IMR-90 (cell line): ENCODE measurements around the gene FN1. TPM values are rescaled to one million over a fixed set of nuclear protein-coding genes. Genes with fewer than 3 reads are reported as not detected.
A peak's percentile ranks its signal among the peaks of the same experiment; 100 is the strongest.

Experiments
- ATAC-seq: fragments of 200-7000 bp; cut with Tn5 transposase; 2 replicates; pipeline ENCODE4 v1.9.1; 2020; ENCODE audit warnings: low read depth, mild to moderate bottlenecking, moderate library complexity
- BruUV-seq: library from RNA; stranded (reverse); fragments of 400-500 nt; replicated peaks from 2 replicates; lab custom pipeline; 2021; lab: Mats Ljungman, UMichigan
- CTCF ChIA-PET: fragments of 300-600 bp; formaldehyde crosslinking; extraction: SDS; loops from one replicate; lab custom pipeline; 2021; ENCODE audit warnings: antibody characterized with exemption; lab: Yijun Ruan, JAX
- POLR2A ChIA-PET: fragments of 300-600 bp; sonication (Branson Sonifier 250); formaldehyde crosslinking; loops from one replicate; lab custom pipeline; 2022; ENCODE audit warnings: antibody characterized with exemption; ENCODE audit not compliant: unreplicated experiment; lab: Charles Lee
- DNase-seq: peaks from one replicate; pipeline ENCODE4 v3.0.0; 2013
- H2AFZ ChIP-seq: replicated peaks from 2 replicates; pipeline ENCODE3; 2013; ENCODE audit warnings: low read length, mild to moderate bottlenecking; ENCODE audit not compliant: poor library complexity
- H2AK5ac ChIP-seq: 2 replicates; pipeline ENCODE4 v1.6.1; 2013; ENCODE audit warnings: low read depth, low read length, inconsistent platforms
- H2AK9ac ChIP-seq: replicated peaks from 2 replicates; pipeline ENCODE3; 2013; ENCODE audit warnings: mild to moderate bottlenecking, low read depth, low read length, moderate library complexity; ENCODE audit not compliant: poor library complexity
- H2BK120ac ChIP-seq: 2 replicates; pipeline ENCODE4 v1.6.1; 2013; ENCODE audit warnings: low read depth, low read length, inconsistent platforms
- H2BK15ac ChIP-seq: 3 replicates; pipeline ENCODE4 v1.6.1; 2013; ENCODE audit warnings: low read depth, low read length, inconsistent platforms
- H2BK20ac ChIP-seq: 2 replicates; pipeline ENCODE4 v1.6.1; 2013; ENCODE audit warnings: low read depth, mild to moderate bottlenecking, inconsistent platforms, low read length, moderate library complexity
- H2BK5ac ChIP-seq: 2 replicates; pipeline ENCODE4 v1.6.1; 2013; ENCODE audit warnings: mild to moderate bottlenecking, low read depth, low read length, inconsistent platforms; ENCODE audit not compliant: poor library complexity, severe bottlenecking
- H3K14ac ChIP-seq: replicated peaks from 2 replicates; pipeline ENCODE4 v1.6.1; 2013; ENCODE audit warnings: low read depth, low read length, inconsistent platforms
- H3K18ac ChIP-seq: 2 replicates; pipeline ENCODE4 v1.6.1; 2013; ENCODE audit warnings: low read depth, low read length, control low read depth
- H3K23ac ChIP-seq: 2 replicates; pipeline ENCODE4 v1.6.1; 2013; ENCODE audit warnings: low read depth, low read length, inconsistent platforms
- H3K27ac ChIP-seq: 2 replicates; pipeline ENCODE4 v1.5.1; 2013; ENCODE audit warnings: mild to moderate bottlenecking, control low read depth, low read length; ENCODE audit not compliant: insufficient read depth
- H3K27me3 ChIP-seq: 2 replicates; pipeline ENCODE4 v1.6.1; 2013; ENCODE audit warnings: low read length; ENCODE audit not compliant: control insufficient read depth, insufficient read depth
- H3K36me3 ChIP-seq: 2 replicates; pipeline ENCODE4 v1.6.1; 2013; ENCODE audit warnings: low read length, mixed read lengths; ENCODE audit not compliant: control insufficient read depth, insufficient read depth
- H3K4ac ChIP-seq: 2 replicates; pipeline ENCODE4 v1.6.1; 2013; ENCODE audit warnings: low read depth, low read length, inconsistent platforms
- H3K4me1 ChIP-seq: 2 replicates; pipeline ENCODE4 v1.6.1; 2013; ENCODE audit warnings: low read length, mixed read lengths; ENCODE audit not compliant: control insufficient read depth, insufficient read depth
- H3K4me2 ChIP-seq: 2 replicates; pipeline ENCODE4 v1.6.1; 2013; ENCODE audit warnings: low read depth, mild to moderate bottlenecking, control low read depth, low read length, moderate library complexity
- H3K4me3 ChIP-seq: 2 replicates; pipeline ENCODE4 v1.5.1; 2013; ENCODE audit warnings: low read depth, mild to moderate bottlenecking, control low read depth, low read length, moderate library complexity; ENCODE audit not compliant: insufficient read depth
- H3K56ac ChIP-seq: 2 replicates; pipeline ENCODE4 v1.6.1; 2013; ENCODE audit warnings: low read length, inconsistent platforms; ENCODE audit not compliant: insufficient read depth; ENCODE audit errors: extremely low read depth
- H3K79me1 ChIP-seq, 2 experiments: 2 replicates each; pipeline ENCODE4 v1.6.1; 2013; ENCODE audit warnings: low read length in 2 of 2, inconsistent platforms in 1 of 2, low read depth in 1 of 2
- H3K9ac ChIP-seq: 2 replicates; pipeline ENCODE4 v1.6.1; 2013; ENCODE audit warnings: low read depth, low read length, control low read depth
- H3K9me1 ChIP-seq: 2 replicates; pipeline ENCODE4 v1.6.1; 2013; ENCODE audit warnings: low read length, inconsistent platforms; ENCODE audit not compliant: insufficient read depth
- H3K9me3 ChIP-seq: 2 replicates; pipeline ENCODE4 v1.6.1; 2013; ENCODE audit warnings: low read length; ENCODE audit not compliant: control insufficient read depth, insufficient read depth
- H4K20me1 ChIP-seq: 2 replicates; pipeline ENCODE4 v1.6.1; 2013; ENCODE audit warnings: low read length, inconsistent platforms; ENCODE audit not compliant: insufficient read depth
- H4K5ac ChIP-seq: 2 replicates; pipeline ENCODE4 v1.6.1; 2013; ENCODE audit warnings: mild to moderate bottlenecking, low read depth, low read length, control low read depth
- H4K8ac ChIP-seq, 2 experiments: 2 replicates each; pipeline ENCODE4 v1.6.1; 2013; ENCODE audit warnings: low read depth in 2 of 2, low read length in 2 of 2, control low read depth in 1 of 2, inconsistent platforms in 1 of 2
- H4K91ac ChIP-seq: 2 replicates; pipeline ENCODE4 v1.6.1; 2013; ENCODE audit warnings: low read depth, low read length, inconsistent platforms; ENCODE audit not compliant: insufficient read depth
- MAZ ChIP-seq: IDR thresholded peaks from 2 replicates; pipeline ENCODE4 v1.6.1; 2012; ENCODE audit warnings: low read depth, mild to moderate bottlenecking, low read length, improper control_type of control experiment, moderate library complexity, borderline replicate concordance
- POLR2A ChIP-seq: IDR thresholded peaks from 2 replicates; pipeline ENCODE4 v1.6.1; 2012; ENCODE audit warnings: mild to moderate bottlenecking, low read depth, low read length
- WGBS, 2 experiments: methylation state at CpG; one replicate each; pipeline versions ENCODE4 v1.1.5 to v1.1.7; 2013; ENCODE audit warnings: missing lambda C conversion rate in 2 of 2; ENCODE audit not compliant: insufficient read length in 1 of 2; ENCODE audit errors: extremely low coverage in 2 of 2; 5-methylcytosine and 5-hydroxymethylcytosine counted together
- dilution Hi-C: fragments of 300-500 bp; cut with HindIII; formaldehyde crosslinking; loops from one replicate; pipeline ENCODE4 v1.14.3; 2018; ENCODE audit warnings: low sequenced_read_pairs; ENCODE audit not compliant: unreplicated experiment
- in situ Hi-C: fragments of 300-500 bp; cut with MboI; formaldehyde crosslinking; loops from 3 replicates; pipeline ENCODE4 v1.14.3; 2019; ENCODE audit warnings: low sequenced_read_pairs, inconsistent platforms, mixed read lengths
- intact Hi-C: fragments of 100-400 bp; cut with micrococcal nuclease; formaldehyde crosslinking; loops from 2 replicates; pipeline ENCODE4 v1.10.0; 2022
- polyA plus RNA-seq, 3 experiments: library from polyadenylated mRNA; depleted of rRNA; stranded (reverse); fragments of >200 nt; gene quantifications; 2 replicates each; pipeline ENCODE4 v1.2.3, GENCODE V29; 2012; ENCODE audit warnings: low replicate concordance in 1 of 3
- total RNA-seq: library from RNA; depleted of rRNA; stranded (reverse); fragments of >200 nt; gene quantifications from 2 replicates; pipeline ENCODE4 v1.2.3, GENCODE V29; 2012

Gene FN1
- total and polyA plus RNA-seq, 2 of the 4 experiments (the other 2 are of a cell fraction) = 8,243 to 13,004 TPM

DNA sequence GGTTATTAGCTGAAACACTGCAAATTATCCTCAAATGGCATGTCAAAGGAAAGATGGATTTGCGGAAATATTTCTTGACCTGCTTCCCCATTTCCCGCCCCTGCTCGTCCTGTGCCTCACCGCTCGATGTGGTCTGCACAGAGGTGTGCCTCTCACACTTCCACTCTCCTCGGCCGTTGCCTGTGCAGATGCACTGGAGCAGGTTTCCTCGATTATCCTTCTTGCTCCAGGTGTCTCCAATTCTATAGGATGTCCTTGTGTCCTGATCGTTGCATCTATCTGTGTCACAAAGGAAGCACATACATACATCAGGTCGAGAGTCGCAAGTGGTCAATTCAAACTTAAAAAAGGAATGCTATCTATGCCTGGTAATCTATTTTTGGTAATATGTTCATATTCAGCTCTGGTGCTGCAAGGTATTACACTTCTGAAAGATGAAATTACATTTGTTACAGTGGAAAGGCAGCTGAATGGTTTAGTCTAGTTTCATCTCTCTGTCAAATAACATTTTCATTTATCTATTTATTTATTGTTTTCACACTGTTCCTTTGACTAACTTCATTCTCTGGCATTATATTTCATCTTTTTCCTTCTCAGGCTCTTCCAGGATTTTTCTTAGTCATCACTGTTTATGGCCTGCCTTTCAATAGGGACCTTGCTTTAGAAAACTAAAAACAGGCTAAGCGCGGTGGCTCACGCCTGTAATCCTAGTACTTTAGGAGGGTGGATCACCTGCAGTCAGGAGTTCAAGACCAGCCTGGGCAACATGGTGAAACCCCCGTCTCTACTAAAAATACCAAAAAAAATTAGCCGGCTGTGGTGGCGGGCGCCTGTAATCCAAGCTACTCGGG is 7.6 kb downstream of the FN1 start:
- no peak overlapping the region; the same call in 1 of the 2 replicates for H3K14ac ChIP-seq
- intact Hi-C loops = no loop called here
- no TSS peak for BruUV-seq

More for the DNA sequence above, 7.6 kb downstream of the FN1 start:
- Histone ChIP-seq H3K4me3 (no peak overlapping the region), H4K91ac (no peak overlapping the region), H3K9ac (no peak overlapping the region), H4K20me1 (peaks cover 17% of the 10 kb centered on the region; the same call in 1 of the 2 replicates), H3K9me1 (peaks cover 21% of the 10 kb centered on the region), H4K8ac (no peak overlapping the region), H2BK20ac (no peak overlapping the region), H3K27ac (no peak overlapping the region), H3K4me2 (no peak overlapping the region), H2BK15ac (no peak overlapping the region), H3K18ac (no peak overlapping the region), H3K9me3 (no peaks in the 10 kb centered on the region), H4K5ac (no peak overlapping the region), H3K4ac (no peak overlapping the region), H2AK9ac (no peak overlapping the region), H3K79me1 (peaks cover 32 to 59% of the 10 kb centered on the region in 2 experiments), H2AK5ac (0 out of 2 replicates have a peak overlapping the region, but pooled peaks have one; percentile 11), H2BK120ac (no peak overlapping the region), H3K23ac (no peak overlapping the region), H2AFZ (no peak overlapping the region), H3K4me1 (peaks cover 8% of the 10 kb centered on the region), H3K36me3 (peaks cover 70% of the 10 kb centered on the region), H2BK5ac (peak overlapping the region; percentile 27), H3K56ac (no peak overlapping the region), H3K27me3 (no peaks in the 10 kb centered on the region)
- 100% methylated on average over 1 of the region's 19 CpGs; no CpG with 5 or more reads in 1 of the 2 experiments for WGBS, 2 experiments
- dilution Hi-C loops = no loop called here
- ChIA-PET POLR2A (no interaction called here), CTCF (no interaction called here)
- ATAC-seq (no peak), DNase-seq (peak; percentile 23)
- TF ChIP-seq POLR2A (peak; percentile 14; the same call in 1 of the 2 replicates), MAZ (no peak)
- in situ Hi-C loops = no loop called here
